ENCODE measurements around the gene ACSM6. TPM values are rescaled to one million over a fixed set of nuclear protein-coding genes. Genes with fewer than 3 reads are reported as not detected.

The ACSM6 gene
- total RNA-seq, 1 experiment from 2014 or later = not detected

Small RNA genes lying within 50 kb of the gene (small RNA-seq; reads per million reads assigned to genes)
- 0 reads per million in 2 experiments for gene AL157834.3

Other genes with a start within 250 kb of the ACSM6 start
- gene CYP2C8, start 124.7 kb upstream of the ACSM6 start, total RNA-seq (2014; rRNA removed; shearing (Covaris generic)) = not detected in 2 replicates
- gene PDLIM1, start 96.8 kb downstream of the ACSM6 start, total RNA-seq (2014; rRNA removed; shearing (Covaris generic)) = 3.8 and 4.4 TPM in 2 replicates

Data from SK-MEL-5 (cell line).